ENCODE data around the gene NETO1.

DNA sequence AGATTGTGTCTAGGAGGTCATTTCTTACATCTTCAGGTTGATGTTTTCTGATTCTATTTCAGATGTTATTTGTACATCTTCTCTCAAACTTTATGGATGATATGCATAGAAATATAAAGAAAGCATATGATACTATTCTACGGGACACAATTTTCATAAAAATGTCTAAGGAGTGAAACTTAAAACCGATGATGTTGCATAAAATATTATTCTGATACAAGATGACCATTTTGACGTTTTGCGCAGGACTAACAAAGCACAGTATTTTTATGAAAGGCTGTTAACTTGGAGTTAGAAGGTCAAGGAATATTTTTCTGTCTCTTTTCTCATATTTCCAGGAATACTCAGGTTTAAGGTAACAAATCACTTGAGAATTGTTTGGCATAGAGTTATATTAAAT lies 8.7 kb downstream of the NETO1 start:
- no peak for TF ChIP-seq JUND (IDR thresholded peaks at IDR 0.05)
- TF ChIP-seq, protein P1, sequence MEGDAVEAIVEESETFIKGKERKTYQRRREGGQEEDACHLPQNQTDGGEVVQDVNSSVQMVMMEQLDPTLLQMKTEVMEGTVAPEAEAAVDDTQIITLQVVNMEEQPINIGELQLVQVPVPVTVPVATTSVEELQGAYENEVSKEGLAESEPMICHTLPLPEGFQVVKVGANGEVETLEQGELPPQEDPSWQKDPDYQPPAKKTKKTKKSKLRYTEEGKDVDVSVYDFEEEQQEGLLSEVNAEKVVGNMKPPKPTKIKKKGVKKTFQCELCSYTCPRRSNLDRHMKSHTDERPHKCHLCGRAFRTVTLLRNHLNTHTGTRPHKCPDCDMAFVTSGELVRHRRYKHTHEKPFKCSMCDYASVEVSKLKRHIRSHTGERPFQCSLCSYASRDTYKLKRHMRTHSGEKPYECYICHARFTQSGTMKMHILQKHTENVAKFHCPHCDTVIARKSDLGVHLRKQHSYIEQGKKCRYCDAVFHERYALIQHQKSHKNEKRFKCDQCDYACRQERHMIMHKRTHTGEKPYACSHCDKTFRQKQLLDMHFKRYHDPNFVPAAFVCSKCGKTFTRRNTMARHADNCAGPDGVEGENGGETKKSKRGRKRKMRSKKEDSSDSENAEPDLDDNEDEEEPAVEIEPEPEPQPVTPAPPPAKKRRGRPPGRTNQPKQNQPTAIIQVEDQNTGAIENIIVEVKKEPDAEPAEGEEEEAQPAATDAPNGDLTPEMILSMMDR (IDR thresholded peaks at IDR 0.05; ENCODE audit: low read depth, low read length, missing input control), result no peak
- no peak for TF ChIP-seq GABPA (IDR thresholded peaks at IDR 0.05 in 1 of 2, conservative IDR thresholded peaks at IDR 0.05 in 1 of 2)
- TF ChIP-seq, protein P2, sequence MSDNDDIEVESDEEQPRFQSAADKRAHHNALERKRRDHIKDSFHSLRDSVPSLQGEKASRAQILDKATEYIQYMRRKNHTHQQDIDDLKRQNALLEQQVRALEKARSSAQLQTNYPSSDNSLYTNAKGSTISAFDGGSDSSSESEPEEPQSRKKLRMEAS (IDR thresholded peaks at IDR 0.05), result no peak
